Gastroesophageal sphincter (tissue), 4 donors: ENCODE results near the gene SPG7. TPM values are rescaled to one million over a fixed set of nuclear protein-coding genes. Genes with fewer than 3 reads are reported as not detected.

Experiments
- ATAC-seq: fragments of 150-250 bp; one replicate; pipeline ENCODE4 v1.9.1; 2016; ENCODE audit warnings: mild to moderate bottlenecking, moderate library complexity
- H3K27ac ChIP-seq, 4 donors: fragments of 200-600 bp; sonication (generic) in 3 of 4; 1 replicate in 3 of 4; 2 replicates in 1 of 4; pipeline ENCODE4 v1.5.1; 2016 to 2019
- H3K27me3 ChIP-seq: fragments of 200-600 bp; sonication (generic); one replicate; pipeline ENCODE4 v1.5.1; 2019
- H3K36me3 ChIP-seq, 2 donors: fragments of 200-600 bp; sonication (generic); one replicate each; pipeline ENCODE4 v1.5.1; 2019; ENCODE audit warnings: control low read depth in 1 of 2
- H3K4me1 ChIP-seq, 3 donors: fragments of 200-600 bp; sonication (generic); 1 replicate in 2 of 3; 2 replicates in 1 of 3; pipeline ENCODE4 v1.5.1; 2016 to 2019; ENCODE audit warnings: control low read depth in 2 of 3
- H3K4me3 ChIP-seq, 2 donors: fragments of 200-600 bp; sonication (generic); one replicate each; pipeline ENCODE4 v1.5.1; 2019; ENCODE audit warnings: mild to moderate bottlenecking in 1 of 2, moderate library complexity in 1 of 2
- H3K9me3 ChIP-seq, 3 donors: fragments of 200-600 bp; sonication (generic); one replicate each; pipeline ENCODE4 v1.5.1; 2017 to 2019; ENCODE audit warnings: control low read depth in 2 of 3
- EP300 ChIP-seq: sonication (generic); formaldehyde crosslinking; IDR thresholded peaks from one replicate; pipeline ENCODE4 v1.6.1; 2017; ENCODE audit warnings: antibody characterized with exemption, mild to moderate bottlenecking
- POLR2A ChIP-seq, 2 donors: fragments of 450-650 bp; IDR thresholded peaks; one replicate each; pipeline ENCODE4 v1.6.1; 2017; ENCODE audit warnings: antibody characterized with exemption in 2 of 2, mild to moderate bottlenecking in 2 of 2, moderate library complexity in 1 of 2
- POLR2AphosphoS5 ChIP-seq: sonication (generic); formaldehyde crosslinking; IDR thresholded peaks from one replicate; pipeline ENCODE4 v1.6.1; 2017; ENCODE audit warnings: antibody characterized with exemption
- WGBS, 2 donors: methylation state at CpG; one replicate each; pipeline ENCODE4 v1.1.5; 2018; ENCODE audit warnings: low coverage in 1 of 2; 5-methylcytosine and 5-hydroxymethylcytosine counted together
- total RNA-seq, 4 donors: library from RNA; depleted of rRNA; stranded (reverse); fragments of >200 nt; gene quantifications; one replicate each; pipeline ENCODE4 v1.1.0, GENCODE V29; 2016
- TF ChIP-seq, protein P1 (sequence below), 4 experiments: fragments of 200-600 bp in 2 of 4; fragments of 450-650 bp in 2 of 4; sonication (generic) in 1 of 4; IDR thresholded peaks; one replicate each; pipeline ENCODE4 v1.5.1; 2017 to 2019; ENCODE audit warnings: antibody characterized with exemption in 4 of 4, mild to moderate bottlenecking in 2 of 4, moderate library complexity in 2 of 4

SPG7 gene
- total RNA-seq, 4 donors from 2014 or later = 80.9 to 160 (median 98.2) TPM

DNA sequence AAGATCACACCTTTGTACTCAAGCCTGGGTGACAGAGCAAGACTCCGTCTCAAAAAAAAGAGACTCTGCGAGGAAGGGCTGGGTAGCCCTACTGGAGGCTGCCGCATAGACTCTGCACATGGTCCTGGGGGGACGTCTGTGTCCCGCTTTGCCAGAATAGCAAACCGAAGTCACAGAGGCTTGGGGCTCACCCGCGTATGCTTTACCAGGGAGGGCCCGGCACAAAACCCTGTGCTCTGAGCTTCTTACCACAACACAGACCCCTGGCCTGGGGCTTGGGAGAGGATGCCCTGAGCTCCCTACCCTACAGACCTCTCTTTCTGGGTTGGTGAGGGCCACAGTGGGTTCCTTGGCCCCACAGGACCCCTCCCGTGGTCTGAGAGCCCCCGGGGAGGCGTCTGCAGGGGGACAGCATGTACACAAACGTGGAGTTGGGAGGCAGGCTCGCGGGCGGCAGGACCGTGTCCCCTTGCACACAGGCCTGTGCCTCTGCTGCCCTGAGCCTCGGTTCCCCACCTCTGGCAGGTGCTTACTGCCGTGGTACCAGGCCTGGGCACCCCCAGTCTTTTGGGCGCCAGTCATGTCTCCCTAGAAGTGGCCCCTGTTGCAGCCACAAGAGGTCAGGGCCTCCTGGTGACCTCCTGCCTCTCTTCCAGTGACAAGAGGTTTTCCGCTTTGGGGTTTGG is 81.2 kb downstream of the SPG7 start:
- no peak for ATAC-seq
- no peak for TF ChIP-seq EP300
- TF ChIP-seq POLR2A (IDR thresholded peaks at IDR 0.05) = no peak
- TF ChIP-seq, protein P1, sequence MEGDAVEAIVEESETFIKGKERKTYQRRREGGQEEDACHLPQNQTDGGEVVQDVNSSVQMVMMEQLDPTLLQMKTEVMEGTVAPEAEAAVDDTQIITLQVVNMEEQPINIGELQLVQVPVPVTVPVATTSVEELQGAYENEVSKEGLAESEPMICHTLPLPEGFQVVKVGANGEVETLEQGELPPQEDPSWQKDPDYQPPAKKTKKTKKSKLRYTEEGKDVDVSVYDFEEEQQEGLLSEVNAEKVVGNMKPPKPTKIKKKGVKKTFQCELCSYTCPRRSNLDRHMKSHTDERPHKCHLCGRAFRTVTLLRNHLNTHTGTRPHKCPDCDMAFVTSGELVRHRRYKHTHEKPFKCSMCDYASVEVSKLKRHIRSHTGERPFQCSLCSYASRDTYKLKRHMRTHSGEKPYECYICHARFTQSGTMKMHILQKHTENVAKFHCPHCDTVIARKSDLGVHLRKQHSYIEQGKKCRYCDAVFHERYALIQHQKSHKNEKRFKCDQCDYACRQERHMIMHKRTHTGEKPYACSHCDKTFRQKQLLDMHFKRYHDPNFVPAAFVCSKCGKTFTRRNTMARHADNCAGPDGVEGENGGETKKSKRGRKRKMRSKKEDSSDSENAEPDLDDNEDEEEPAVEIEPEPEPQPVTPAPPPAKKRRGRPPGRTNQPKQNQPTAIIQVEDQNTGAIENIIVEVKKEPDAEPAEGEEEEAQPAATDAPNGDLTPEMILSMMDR (IDR thresholded peaks at IDR 0.05) = no peak
- TF ChIP-seq POLR2AphosphoS5 = no peak
- 92% methylated on average over 2 of the region's 21 CpGs; no CpG with 5 or more reads in 1 of the 2 donors for WGBS, 2 donors

DNA sequence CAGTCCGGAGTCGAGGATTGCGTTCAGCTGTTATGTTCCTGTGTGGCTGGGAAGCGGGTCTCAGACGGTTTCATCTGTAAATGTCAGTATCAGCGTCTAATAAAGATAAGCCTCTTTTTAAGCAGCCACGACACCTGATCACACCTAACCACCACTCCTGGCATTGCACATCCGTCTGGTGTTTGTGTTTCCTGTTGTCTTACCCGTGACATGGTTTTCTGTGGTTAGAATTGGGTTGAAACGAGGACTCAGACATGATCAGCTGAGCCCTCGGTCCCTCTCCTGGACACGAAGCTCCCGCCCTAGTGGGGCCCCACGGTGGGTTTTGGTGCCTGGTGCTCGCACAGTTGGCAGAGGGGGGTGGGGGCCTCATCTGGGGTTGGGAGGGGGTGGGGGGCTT is 85.6 kb downstream of the SPG7 start:
- Histone ChIP-seq H3K36me3 (no peaks in the 10 kb centered on the region), H3K9me3 (no peaks in the 10 kb centered on the region), H3K27me3 (no peaks in the 10 kb centered on the region), H3K4me3 (no peak overlapping the region), H3K27ac (no peak overlapping the region), H3K4me1 (no peaks in the 10 kb centered on the region)
- WGBS, 2 donors = 71 to 81% methylated on average over 9 to 11 of the region's 15 CpGs
- TF ChIP-seq, protein P1 (IDR thresholded peaks at IDR 0.05) = no peak
- TF ChIP-seq POLR2AphosphoS5 (no peak), POLR2A (IDR thresholded peaks at IDR 0.05) (no peak), EP300 (no peak)
- no peak for ATAC-seq

More for the DNA sequence above, 81.2 kb downstream of the SPG7 start:
- Histone ChIP-seq H3K4me1 (no peaks in the 10 kb centered on the region), H3K36me3 (no peaks in the 10 kb centered on the region), H3K9me3 (no peaks in the 10 kb centered on the region), H3K27ac (no peak overlapping the region), H3K4me3 (no peak overlapping the region), H3K27me3 (peaks cover 10% of the 10 kb centered on the region)

DNA sequence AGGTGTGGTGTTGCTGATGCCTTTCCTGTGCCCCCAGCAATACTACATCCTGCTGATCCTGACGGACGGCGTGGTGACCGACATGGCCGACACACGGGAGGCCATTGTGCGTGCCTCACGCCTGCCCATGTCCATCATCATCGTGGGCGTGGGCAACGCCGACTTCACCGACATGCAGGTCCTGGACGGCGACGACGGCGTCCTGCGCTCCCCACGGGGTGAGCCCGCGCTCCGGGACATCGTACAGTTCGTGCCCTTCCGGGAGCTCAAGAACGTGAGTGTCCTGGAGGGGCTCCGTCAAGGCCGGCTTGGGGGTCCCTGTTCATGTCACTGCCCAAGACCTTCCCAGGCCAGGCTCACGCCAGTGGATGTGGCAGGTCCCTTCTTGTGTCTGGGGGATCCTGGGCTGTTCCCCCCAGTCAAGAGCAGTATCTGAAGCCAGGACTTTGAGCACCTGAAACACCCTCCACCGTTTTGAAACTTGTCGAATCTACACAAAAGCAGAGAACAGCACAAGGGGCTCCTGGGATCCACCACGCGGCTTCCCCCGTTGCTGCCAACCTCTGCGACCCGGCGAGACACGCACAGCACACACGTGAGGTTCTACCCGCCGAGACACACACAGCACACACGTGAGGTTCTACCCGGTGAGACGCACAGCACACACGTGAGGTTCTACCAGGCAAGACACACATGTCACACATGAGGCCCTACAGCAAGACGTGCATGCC is 87.3 kb downstream of the SPG7 start:
- H3K27me3 ChIP-seq = no peaks in the 10 kb centered on the region
- H3K9me3 ChIP-seq = no peaks in the 10 kb centered on the region
- ATAC-seq = no peak
- H3K4me1 ChIP-seq = no peaks in the 10 kb centered on the region
- no peak for TF ChIP-seq EP300
- TF ChIP-seq POLR2A (IDR thresholded peaks at IDR 0.05) = no peak
- TF ChIP-seq, protein P1 (IDR thresholded peaks at IDR 0.05) = no peak
- TF ChIP-seq POLR2AphosphoS5 = no peak
- no peak overlapping the region for H3K27ac ChIP-seq
- no peaks in the 10 kb centered on the region for H3K36me3 ChIP-seq
- H3K4me3 ChIP-seq = no peak overlapping the region
- 80 to 82% methylated on average over 1 to 3 of the region's 47 CpGs for WGBS, 2 donors

DNA sequence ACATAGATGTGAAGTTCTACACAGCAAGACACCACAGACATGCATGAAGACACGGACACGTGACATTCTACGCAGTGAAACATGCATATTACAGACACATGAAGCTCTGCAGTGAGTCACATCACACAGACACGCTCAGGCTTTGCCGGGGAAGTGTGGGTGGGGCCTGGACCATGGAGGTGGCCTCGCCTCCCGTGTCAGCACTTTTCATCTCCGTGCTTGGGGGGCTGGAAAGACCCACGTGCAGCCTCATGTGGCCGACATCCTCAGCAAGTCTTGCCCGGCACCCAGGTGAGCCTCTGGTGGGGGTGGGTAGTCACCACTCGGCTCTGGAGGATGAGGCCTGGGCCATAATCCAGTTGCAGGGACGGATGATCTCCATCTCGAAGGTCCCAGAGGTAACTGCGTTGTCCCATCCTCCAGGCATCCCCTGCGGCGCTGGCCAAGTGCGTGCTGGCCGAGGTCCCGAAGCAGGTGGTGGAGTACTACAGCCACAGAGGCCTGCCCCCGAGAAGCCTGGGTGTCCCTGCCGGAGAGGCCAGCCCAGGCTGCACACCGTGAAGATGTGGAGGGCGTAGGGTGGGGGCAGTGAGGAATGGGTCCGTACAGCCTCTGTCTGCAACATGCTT is 88.0 kb downstream of the SPG7 start:
- WGBS, 2 donors = 88 to 93% methylated on average over 3 of the region's 25 CpGs
- Histone ChIP-seq H3K9me3 (no peaks in the 10 kb centered on the region), H3K27me3 (no peaks in the 10 kb centered on the region), H3K4me1 (no peaks in the 10 kb centered on the region), H3K36me3 (no peaks in the 10 kb centered on the region), H3K4me3 (no peak overlapping the region), H3K27ac (no peak overlapping the region)
- ATAC-seq = no peak
- TF ChIP-seq POLR2AphosphoS5 (no peak), POLR2A (IDR thresholded peaks at IDR 0.05) (no peak), EP300 (no peak)
- TF ChIP-seq, protein P1 (IDR thresholded peaks at IDR 0.05) = no peak
